LoVo (cell line): ENCODE measurements around the gene TEX47.

ENCODE experiments used
- DNase-seq: peaks from one replicate; pipeline ENCODE4 v3.0.0-alpha.2; 2016; ENCODE audit warnings: low spot score

The TEX47 gene

DNA sequence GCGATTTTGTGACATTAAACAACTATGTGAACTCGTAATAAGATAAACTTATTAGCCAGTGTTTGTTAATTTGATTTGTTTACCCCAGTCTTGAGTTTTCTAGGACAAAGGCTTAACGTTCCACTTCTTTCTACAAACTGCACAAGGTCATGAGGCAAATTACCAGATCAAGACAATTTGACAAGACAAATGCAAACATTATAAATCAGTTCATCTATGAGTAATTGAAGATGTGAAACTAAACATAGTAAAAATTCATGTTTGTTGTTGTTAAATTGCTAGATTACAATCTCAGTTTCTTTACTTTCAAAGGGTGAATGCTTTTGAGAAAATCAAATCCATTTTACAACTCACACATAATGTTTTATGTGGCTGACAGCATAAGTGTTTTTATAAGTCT is 49.4 kb downstream of the TEX47 start:
- no peak for DNase-seq
